ENCODE data around the gene XPO6.
"Not testable (repeated sequence)": the region's sequence is repeated elsewhere in the genome, so short reads cannot be mapped to it uniquely, and the experiment has no call there.

Gene XPO6

DNA sequence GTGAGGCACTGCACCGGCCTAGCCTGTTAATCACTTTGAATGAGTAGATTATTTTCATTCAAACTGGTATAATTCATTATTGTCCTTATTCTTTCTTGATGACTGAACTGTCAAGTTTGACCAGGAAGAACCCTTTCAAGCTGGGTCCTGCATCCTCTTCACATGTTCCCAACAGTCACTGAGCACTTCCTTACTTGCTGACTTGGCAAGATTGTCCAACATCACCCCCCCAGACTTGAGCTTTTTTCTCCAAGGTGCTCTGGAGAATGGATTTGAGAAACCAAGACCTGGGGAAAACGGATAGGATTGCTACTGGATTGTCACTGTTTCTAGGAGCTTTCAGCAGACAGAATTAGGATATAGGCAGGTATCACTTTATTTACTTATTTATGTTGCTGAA, 93.1 kb downstream of the XPO6 start:
- no peaks in the 10 kb centered on the region for H3K4me1 ChIP-seq (ENCODE audit: control insufficient read depth, insufficient read depth, low read length)
- H3K27ac ChIP-seq (ENCODE audit: low read length): no peak overlapping the region
- H3K27me3 ChIP-seq (ENCODE audit: control insufficient read depth, insufficient read depth, low read length): no peaks in the 10 kb centered on the region
- DNase-seq (ENCODE audit: low read depth, low spot score): no peak
- no CpG with 5 or more reads among the region's 2 CpGs for WGBS (ENCODE audit: insufficient coverage, insufficient read length)
- H3K9me3 ChIP-seq (ENCODE audit: control insufficient read depth, insufficient read depth, low read length): no peaks in the 10 kb centered on the region; the same call in 1 of the 2 replicates
- no peak overlapping the region for H3K4me3 ChIP-seq (ENCODE audit: low read length)
- H3K36me3 ChIP-seq (ENCODE audit: control insufficient read depth, insufficient read depth, low read length): peaks cover 15% of the 10 kb centered on the region; the same call in 1 of the 2 replicates

DNA sequence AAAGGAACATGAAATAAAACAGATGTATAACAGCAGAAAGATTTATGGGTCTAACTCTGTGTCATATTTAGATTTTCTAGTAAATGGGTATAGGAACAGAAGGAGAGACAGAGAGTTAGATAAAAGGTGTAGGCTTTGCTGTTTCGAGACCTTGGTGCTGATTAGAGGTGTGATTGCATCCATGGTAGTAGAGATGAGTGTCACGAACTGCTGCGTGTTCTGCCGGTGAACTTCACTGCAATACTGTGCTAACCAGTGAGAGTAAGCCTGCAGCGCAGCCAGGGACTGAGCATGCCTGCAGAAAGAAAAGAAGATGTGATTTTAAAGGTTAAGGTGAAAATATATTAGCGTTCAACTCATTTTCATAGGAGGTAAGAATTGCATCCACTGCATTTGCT, 94.6 kb downstream of the XPO6 start:
- peaks cover 14% of the 10 kb centered on the region; the same call in 1 of the 2 replicates for H3K36me3 ChIP-seq (ENCODE audit: control insufficient read depth, insufficient read depth, low read length)

DNA sequence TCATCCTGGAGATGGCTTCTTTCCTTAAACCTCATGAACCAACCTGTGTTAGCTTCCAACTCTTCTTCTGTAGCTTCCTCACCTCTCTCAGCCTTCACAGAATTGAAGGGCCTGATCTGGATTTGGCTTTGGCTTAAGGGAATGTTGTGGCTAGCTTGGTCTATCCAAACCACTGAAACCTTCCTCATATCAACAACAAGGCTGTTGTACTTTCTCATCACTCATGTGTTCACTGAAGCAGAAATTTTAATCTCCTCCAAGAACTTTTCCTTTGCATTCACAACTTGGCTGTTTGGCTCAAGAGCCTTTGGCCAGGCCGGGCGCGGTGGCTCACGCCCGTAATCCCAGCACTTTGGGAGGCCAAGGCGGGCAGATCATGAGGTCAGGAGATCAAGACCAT, 95.9 kb downstream of the XPO6 start:
- H3K4me1 ChIP-seq (ENCODE audit: control insufficient read depth, insufficient read depth, low read length); H3K4me3 ChIP-seq (ENCODE audit: low read length); H3K27ac ChIP-seq (ENCODE audit: low read length); H3K27me3 ChIP-seq (ENCODE audit: control insufficient read depth, insufficient read depth, low read length); H3K9me3 ChIP-seq (ENCODE audit: control insufficient read depth, insufficient read depth, low read length); DNase-seq (ENCODE audit: low read depth, low spot score): not testable (repeated sequence)
- no CpG with 5 or more reads among the region's 6 CpGs for WGBS (ENCODE audit: insufficient coverage, insufficient read length)
- peaks cover 19% of the 10 kb centered on the region; the same call in 1 of the 2 replicates for H3K36me3 ChIP-seq (ENCODE audit: control insufficient read depth, insufficient read depth, low read length)

More for the DNA sequence above, 94.6 kb downstream of the XPO6 start:
- H3K27me3 ChIP-seq (ENCODE audit: control insufficient read depth, insufficient read depth, low read length): no peaks in the 10 kb centered on the region
- no CpG with 5 or more reads among the region's 6 CpGs for WGBS (ENCODE audit: insufficient coverage, insufficient read length)
- H3K27ac ChIP-seq (ENCODE audit: low read length): no peak overlapping the region
- DNase-seq (ENCODE audit: low read depth, low spot score): no peak
- no peaks in the 10 kb centered on the region; the same call in 1 of the 2 replicates for H3K9me3 ChIP-seq (ENCODE audit: control insufficient read depth, insufficient read depth, low read length)
- no peaks in the 10 kb centered on the region for H3K4me1 ChIP-seq (ENCODE audit: control insufficient read depth, insufficient read depth, low read length)
- H3K4me3 ChIP-seq (ENCODE audit: low read length): no peak overlapping the region

DNA sequence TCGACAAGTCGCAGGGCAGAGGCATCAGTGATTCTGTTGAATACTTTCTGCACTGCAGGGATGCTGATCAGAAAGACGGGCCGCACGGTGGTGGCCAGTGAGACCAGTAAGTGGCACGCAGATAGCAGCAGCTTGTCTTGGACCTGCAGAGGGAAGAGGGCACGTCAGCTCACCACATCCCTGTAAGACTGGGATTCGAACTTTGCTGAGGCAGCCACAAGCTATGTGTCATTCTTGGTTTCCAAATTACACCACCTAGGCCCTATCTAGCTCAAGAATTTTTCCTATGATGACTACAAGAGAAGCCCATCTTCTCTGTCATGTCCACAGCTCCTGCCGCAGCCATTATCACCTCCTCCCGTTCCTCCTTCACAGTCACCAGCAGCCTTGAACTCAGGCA, 98.9 kb downstream of the XPO6 start:
- H3K4me3 ChIP-seq (ENCODE audit: low read length): no peak overlapping the region
- H3K9me3 ChIP-seq (ENCODE audit: control insufficient read depth, insufficient read depth, low read length): no peaks in the 10 kb centered on the region; the same call in 1 of the 2 replicates
- no peaks in the 10 kb centered on the region for H3K27me3 ChIP-seq (ENCODE audit: control insufficient read depth, insufficient read depth, low read length)
- no CpG with 5 or more reads among the region's 10 CpGs for WGBS (ENCODE audit: insufficient coverage, insufficient read length)
- DNase-seq (ENCODE audit: low read depth, low spot score): no peak
- H3K4me1 ChIP-seq (ENCODE audit: control insufficient read depth, insufficient read depth, low read length): no peaks in the 10 kb centered on the region
- H3K27ac ChIP-seq (ENCODE audit: low read length): no peak overlapping the region
- H3K36me3 ChIP-seq (ENCODE audit: control insufficient read depth, insufficient read depth, low read length): peaks cover 24% of the 10 kb centered on the region; the same call in 1 of the 2 replicates

DNA sequence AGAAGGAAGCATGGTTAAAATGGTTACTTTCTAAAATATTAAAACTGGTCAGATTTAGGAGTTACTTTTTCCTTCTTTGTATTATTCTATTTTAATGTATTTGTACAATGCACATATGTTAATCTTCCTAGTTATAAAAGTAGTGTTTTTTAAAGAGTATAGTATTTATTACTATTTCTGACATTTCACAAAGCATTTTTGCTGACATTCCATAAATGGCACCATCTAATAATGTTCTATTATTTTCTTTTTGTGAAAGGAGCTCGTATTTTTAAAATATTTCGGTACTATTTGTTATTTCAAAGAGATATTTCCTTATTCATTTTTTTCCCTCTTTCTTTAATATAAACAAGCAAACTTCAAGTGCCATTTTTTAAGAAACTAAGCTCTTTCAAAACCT, 100.8 kb downstream of the XPO6 start:
- peaks cover 30% of the 10 kb centered on the region for H3K36me3 ChIP-seq (ENCODE audit: control insufficient read depth, insufficient read depth, low read length)
- WGBS (ENCODE audit: insufficient coverage, insufficient read length): no CpG with 5 or more reads among the region's 2 CpGs
- H3K4me3 ChIP-seq (ENCODE audit: low read length): no peak overlapping the region

DNA sequence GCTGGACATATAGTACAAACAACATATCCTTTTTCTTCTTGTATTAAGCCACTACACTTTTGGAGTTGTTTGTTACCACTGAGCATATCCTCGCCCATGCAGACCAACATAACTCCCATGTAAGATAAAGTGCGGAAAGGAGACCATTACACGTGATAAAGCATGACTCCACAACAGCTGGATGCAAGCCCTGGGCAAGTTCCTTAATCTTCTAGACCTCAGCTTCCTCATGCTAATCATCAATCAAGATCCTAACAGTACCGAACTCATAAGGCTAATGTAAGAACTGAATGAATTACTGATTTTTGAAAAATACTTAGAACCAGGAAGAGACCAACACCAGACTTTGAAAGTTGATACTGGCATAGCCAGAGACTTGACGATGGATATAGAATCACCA, 101.3 kb downstream of the XPO6 start:
- WGBS (ENCODE audit: insufficient coverage, insufficient read length): no CpG with 5 or more reads among the region's 5 CpGs
- Histone ChIP-seq H3K27ac (ENCODE audit: low read length) (no peak overlapping the region), H3K36me3 (ENCODE audit: control insufficient read depth, insufficient read depth, low read length) (peaks cover 33% of the 10 kb centered on the region), H3K9me3 (ENCODE audit: control insufficient read depth, insufficient read depth, low read length) (no peaks in the 10 kb centered on the region), H3K4me3 (ENCODE audit: low read length) (no peak overlapping the region), H3K4me1 (ENCODE audit: control insufficient read depth, insufficient read depth, low read length) (no peaks in the 10 kb centered on the region), H3K27me3 (ENCODE audit: control insufficient read depth, insufficient read depth, low read length) (no peaks in the 10 kb centered on the region)
- no peak for DNase-seq (ENCODE audit: low read depth, low spot score)

More for the DNA sequence above, 100.8 kb downstream of the XPO6 start:
- no peak for DNase-seq (ENCODE audit: low read depth, low spot score)
- Histone ChIP-seq H3K27ac (ENCODE audit: low read length) (no peak overlapping the region), H3K4me1 (ENCODE audit: control insufficient read depth, insufficient read depth, low read length) (no peaks in the 10 kb centered on the region), H3K27me3 (ENCODE audit: control insufficient read depth, insufficient read depth, low read length) (no peaks in the 10 kb centered on the region), H3K9me3 (ENCODE audit: control insufficient read depth, insufficient read depth, low read length) (no peaks in the 10 kb centered on the region)

DNA sequence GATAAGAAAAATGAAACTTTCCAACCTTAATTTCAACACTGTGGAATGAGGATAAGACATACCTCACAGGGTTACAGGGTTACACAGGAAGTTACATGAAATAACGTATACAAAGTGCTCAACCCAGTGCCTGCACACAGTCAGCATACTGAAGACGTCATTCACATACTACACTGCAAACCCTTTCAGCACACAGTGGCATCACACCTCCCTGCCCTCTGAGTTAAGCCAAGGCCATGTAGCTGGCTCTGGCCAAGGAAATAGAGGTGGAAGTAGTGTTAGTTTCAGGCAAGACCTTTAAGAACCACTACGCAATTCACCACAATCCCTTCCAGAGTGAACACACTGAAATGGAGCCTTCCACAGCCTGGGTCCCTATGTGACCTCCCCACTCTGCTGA, 101.7 kb downstream of the XPO6 start:
- H3K4me3 ChIP-seq (ENCODE audit: low read length): no peak overlapping the region
- H3K27ac ChIP-seq (ENCODE audit: low read length): no peak overlapping the region
- no peaks in the 10 kb centered on the region for H3K9me3 ChIP-seq (ENCODE audit: control insufficient read depth, insufficient read depth, low read length)
- WGBS (ENCODE audit: insufficient coverage, insufficient read length): no CpG with 5 or more reads among the region's 3 CpGs
- H3K27me3 ChIP-seq (ENCODE audit: control insufficient read depth, insufficient read depth, low read length): no peaks in the 10 kb centered on the region
- DNase-seq (ENCODE audit: low read depth, low spot score): no peak
- no peaks in the 10 kb centered on the region for H3K4me1 ChIP-seq (ENCODE audit: control insufficient read depth, insufficient read depth, low read length)
- peaks cover 33% of the 10 kb centered on the region for H3K36me3 ChIP-seq (ENCODE audit: control insufficient read depth, insufficient read depth, low read length)

DNA sequence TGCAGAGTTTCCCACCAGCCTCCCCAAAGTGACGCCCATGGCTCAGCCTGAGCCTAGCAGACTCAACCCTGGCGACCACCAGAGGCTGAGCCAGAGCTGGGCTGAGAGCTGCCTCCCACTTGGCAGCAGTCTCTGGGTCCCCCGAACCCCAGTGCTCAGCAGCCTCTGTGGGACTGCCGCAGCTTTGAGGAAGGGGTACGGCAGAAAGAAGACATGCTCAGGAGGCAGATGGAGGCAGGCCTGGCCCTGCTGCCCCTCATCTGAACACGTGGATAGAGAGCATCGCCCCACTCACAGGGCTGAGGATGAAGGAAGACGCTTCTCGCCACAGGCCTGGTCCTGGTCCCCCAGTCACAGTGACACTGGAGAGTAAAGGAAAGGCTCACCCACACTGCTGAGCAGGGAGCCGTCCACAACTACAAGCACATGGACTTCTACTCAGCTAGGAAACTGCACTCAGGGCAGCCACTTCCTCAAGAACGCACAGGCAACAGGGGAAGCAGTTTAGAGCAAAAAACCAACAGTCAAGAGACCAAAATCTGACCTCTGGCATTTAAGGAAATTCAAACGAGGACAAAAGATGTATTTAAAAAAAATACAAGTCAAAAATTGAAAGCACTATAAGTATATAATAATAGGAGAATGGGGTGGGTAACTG, 103.0 kb downstream of the XPO6 start:
- no peaks in the 10 kb centered on the region for H3K27me3 ChIP-seq (ENCODE audit: control insufficient read depth, insufficient read depth, low read length)
- H3K4me1 ChIP-seq (ENCODE audit: control insufficient read depth, insufficient read depth, low read length): no peaks in the 10 kb centered on the region
- H3K4me3 ChIP-seq (ENCODE audit: low read length): no peak overlapping the region
- H3K9me3 ChIP-seq (ENCODE audit: control insufficient read depth, insufficient read depth, low read length): no peaks in the 10 kb centered on the region
- H3K27ac ChIP-seq (ENCODE audit: low read length): no peak overlapping the region
- DNase-seq (ENCODE audit: low read depth, low spot score): no peak
- peaks cover 34% of the 10 kb centered on the region for H3K36me3 ChIP-seq (ENCODE audit: control insufficient read depth, insufficient read depth, low read length)
- no CpG with 5 or more reads among the region's 12 CpGs for WGBS (ENCODE audit: insufficient coverage, insufficient read length)

DNA sequence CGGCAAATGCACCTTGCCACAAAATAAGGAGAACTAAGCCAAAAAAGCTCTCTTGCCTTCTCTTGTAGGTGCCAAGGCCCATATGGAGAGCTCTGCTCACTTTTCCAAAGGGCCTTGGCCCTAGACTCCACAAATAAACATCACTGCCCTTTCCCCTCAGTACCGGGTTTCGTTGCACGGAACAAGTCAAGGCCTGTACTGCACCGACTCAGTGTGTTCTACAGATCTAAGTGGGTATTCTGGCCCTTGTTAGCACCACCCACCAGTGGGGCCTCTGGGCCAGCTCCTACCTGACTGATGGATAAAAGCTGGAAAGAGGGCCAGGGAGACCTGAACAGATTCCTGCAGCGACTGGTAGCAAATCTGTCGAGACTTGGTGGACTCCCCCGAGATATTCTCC, 104.5 kb downstream of the XPO6 start:
- no peak for DNase-seq (ENCODE audit: low read depth, low spot score)
- Histone ChIP-seq H3K9me3 (ENCODE audit: control insufficient read depth, insufficient read depth, low read length) (no peaks in the 10 kb centered on the region), H3K36me3 (ENCODE audit: control insufficient read depth, insufficient read depth, low read length) (peaks cover 35% of the 10 kb centered on the region), H3K4me1 (ENCODE audit: control insufficient read depth, insufficient read depth, low read length) (no peaks in the 10 kb centered on the region), H3K27me3 (ENCODE audit: control insufficient read depth, insufficient read depth, low read length) (no peaks in the 10 kb centered on the region), H3K27ac (ENCODE audit: low read length) (no peak overlapping the region), H3K4me3 (ENCODE audit: low read length) (no peak overlapping the region)
- no CpG with 5 or more reads among the region's 8 CpGs for WGBS (ENCODE audit: insufficient coverage, insufficient read length)

DNA sequence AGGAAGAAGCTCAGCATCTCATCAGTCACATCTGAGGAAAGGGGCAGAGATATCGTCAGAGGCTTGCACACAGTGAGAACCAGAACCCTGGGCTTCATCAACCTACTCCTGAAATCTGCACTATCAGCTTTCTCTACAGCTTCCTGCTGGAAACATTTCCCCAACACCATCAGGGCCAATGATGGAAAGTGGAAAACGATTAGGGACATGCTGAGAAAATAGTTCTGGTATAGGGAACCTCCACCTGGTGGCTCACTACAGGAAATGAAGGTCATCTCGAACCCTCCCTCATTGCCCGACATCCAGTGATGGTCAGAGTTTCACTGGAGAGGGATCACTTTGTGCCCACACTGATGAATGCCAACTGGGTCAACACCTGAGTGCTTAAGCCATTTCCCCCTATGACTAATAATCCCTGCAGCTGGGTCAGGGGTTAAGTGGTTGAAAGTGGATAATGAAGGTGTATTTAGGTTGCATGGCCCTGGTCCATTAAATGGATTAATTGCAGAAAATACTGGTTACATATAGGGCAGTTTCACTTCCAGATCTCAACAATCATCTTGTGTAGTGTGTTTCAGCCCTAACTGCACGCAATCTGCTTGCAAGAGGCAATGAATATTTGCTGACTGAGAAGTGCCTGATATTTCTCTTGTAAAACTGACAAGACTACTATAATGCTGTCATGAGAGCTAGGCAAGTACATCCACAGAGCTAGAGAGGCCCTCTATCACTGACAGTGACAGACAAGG, 105.1 kb downstream of the XPO6 start:
- Histone ChIP-seq H3K4me3 (ENCODE audit: low read length) (no peak overlapping the region), H3K4me1 (ENCODE audit: control insufficient read depth, insufficient read depth, low read length) (no peaks in the 10 kb centered on the region), H3K36me3 (ENCODE audit: control insufficient read depth, insufficient read depth, low read length) (peaks cover 31% of the 10 kb centered on the region), H3K9me3 (ENCODE audit: control insufficient read depth, insufficient read depth, low read length) (no peaks in the 10 kb centered on the region), H3K27me3 (ENCODE audit: control insufficient read depth, insufficient read depth, low read length) (no peaks in the 10 kb centered on the region), H3K27ac (ENCODE audit: low read length) (no peak overlapping the region)
- DNase-seq (ENCODE audit: low read depth, low spot score): no peak
- WGBS (ENCODE audit: insufficient coverage, insufficient read length): no CpG with 5 or more reads among the region's 5 CpGs

Data from iPS DF 6.9 (cell line).